K562 (cell line): ENCODE data around the gene ZNF8. TPM values are rescaled to one million over a fixed set of nuclear protein-coding genes. Genes with fewer than 3 reads are reported as not detected.
A peak's percentile ranks its signal among the peaks of the same experiment; 100 is the strongest.

Experiments
- ATAC-seq: fragments of 200-7000 bp; cut with Tn5 transposase; 3 replicates; pipeline ENCODE4 v1.9.1; 2020; ENCODE audit warnings: moderate library complexity
- BruUV-seq: library from RNA; stranded (reverse); fragments of 400-500 nt; replicated peaks from 2 replicates; lab custom pipeline; 2021; lab: Mats Ljungman, UMichigan
- CTCF ChIA-PET: fragments of 300-600 bp; formaldehyde crosslinking; extraction: SDS; loops from one replicate; lab custom pipeline; 2021; ENCODE audit warnings: low intra/inter-chr PET ratio; lab: Yijun Ruan, JAX
- POLR2A ChIA-PET: fragments of 300-600, 350-650 bp; sonication (Branson Sonifier 250); formaldehyde crosslinking; extraction: SDS; loops from one replicate; lab custom pipeline; 2021; ENCODE audit warnings: antibody characterized with exemption, inconsistent platforms; lab: Yijun Ruan, JAX
- DNase-seq, 4 experiments: peaks; one replicate each; pipeline versions ENCODE4 v3.0.0 to v3.0.0-alpha.2; 2011 to 2018; ENCODE audit warnings: low spot score in 3 of 4, mixed read lengths in 3 of 4; ENCODE audit errors: extremely low read depth in 1 of 4
- FAIRE-seq: peaks from 2 replicates; lab custom pipeline; 2011; peaks lifted over from hg19 to GRCh38; lab: Jason Lieb, UNC
- H2AFZ ChIP-seq: 2 replicates; pipeline ENCODE4 v1.6.0; 2011; ENCODE audit warnings: low read depth, low read length, control low read depth, inconsistent platforms
- H3K27ac ChIP-seq: fragments of 200-600 bp; 3 replicates; pipeline ENCODE4 v1.8.0; 2011; ENCODE audit warnings: low read depth, mild to moderate bottlenecking, control low read depth, inconsistent platforms, low read length, moderate library complexity, mixed read lengths; ENCODE audit errors: extremely low read depth
- H3K27me3 ChIP-seq, 2 experiments: fragments of 300-600 bp in 1 of 2; 2 replicates in 1 of 2; 3 replicates in 1 of 2; pipeline versions ENCODE4 v1.6.0 to v1.8.0; 2011; ENCODE audit warnings: inconsistent platforms in 2 of 2, low read length in 2 of 2, mild to moderate bottlenecking in 1 of 2, mixed read lengths in 1 of 2, moderate library complexity in 1 of 2; ENCODE audit not compliant: control insufficient read depth in 2 of 2, insufficient read depth in 2 of 2
- H3K36me3 ChIP-seq: fragments of 300-600 bp; 3 replicates; pipeline ENCODE4 v1.8.0; 2011; ENCODE audit warnings: mild to moderate bottlenecking, low read length, inconsistent platforms; ENCODE audit not compliant: control insufficient read depth, insufficient read depth
- H3K4me1 ChIP-seq, 2 experiments: fragments of 200-600 bp in 1 of 2; replicated peaks in 1 of 2; 2 replicates in 1 of 2; 3 replicates in 1 of 2; pipeline versions ENCODE4 v1.5.1 to v1.8.0; 2011; ENCODE audit warnings: inconsistent platforms in 2 of 2, low read length in 2 of 2, mild to moderate bottlenecking in 1 of 2, mixed read lengths in 1 of 2, moderate library complexity in 1 of 2; ENCODE audit not compliant: control insufficient read depth in 2 of 2, insufficient read depth in 2 of 2
- H3K4me2 ChIP-seq: 2 replicates; pipeline ENCODE4 v1.6.1; 2011; ENCODE audit warnings: low read length, control low read depth, inconsistent platforms, mixed read lengths; ENCODE audit not compliant: insufficient read depth
- H3K4me3 ChIP-seq: fragments of 200-600 bp; sonication (generic), shearing (Covaris generic); 2 replicates; pipeline ENCODE4 v1.5.1; 2016; ENCODE audit warnings: control low read depth, inconsistent platforms
- H3K79me2 ChIP-seq: fragments of 200-600 bp; 3 replicates; pipeline ENCODE4 v1.8.0; 2011; ENCODE audit warnings: low read length, inconsistent platforms; ENCODE audit not compliant: control insufficient read depth, insufficient read depth
- H3K9ac ChIP-seq, 2 experiments: 2 replicates each; pipeline versions ENCODE4 v1.6.0 to v1.6.1; 2011; ENCODE audit warnings: low read depth in 2 of 2, low read length in 2 of 2, control low read depth in 1 of 2, inconsistent platforms in 1 of 2, mild to moderate bottlenecking in 1 of 2, mixed read lengths in 1 of 2; ENCODE audit not compliant: insufficient read depth in 1 of 2
- H3K9me1 ChIP-seq: one replicate; pipeline ENCODE4 v1.6.0; 2011; ENCODE audit warnings: inconsistent platforms, mild to moderate bottlenecking, low read length, moderate library complexity; ENCODE audit not compliant: control insufficient read depth, insufficient read depth
- H3K9me3 ChIP-seq: replicated peaks from 2 replicates; pipeline ENCODE4 v1.5.1; 2011; ENCODE audit warnings: low read depth, low read length, inconsistent platforms; ENCODE audit not compliant: control insufficient read depth, insufficient read depth
- H4K20me1 ChIP-seq: replicated peaks from 2 replicates; pipeline ENCODE4 v1.6.1; 2011; ENCODE audit warnings: low read length, inconsistent platforms, mixed read lengths; ENCODE audit not compliant: control insufficient read depth, insufficient read depth
- C11orf30 ChIP-seq: fragments of 450-650 bp; IDR thresholded peaks from 2 replicates; pipeline ENCODE4 v1.6.1; 2016; ENCODE audit warnings: low read depth, mild to moderate bottlenecking
- ELF4 ChIP-seq: fragments of 450-650 bp; formaldehyde crosslinking; IDR thresholded peaks from 2 replicates; pipeline ENCODE4 v1.4.0; 2022; ENCODE audit warnings: missing genetic modification characterization
- FOXP1 ChIP-seq: sonication (generic); formaldehyde crosslinking; IDR thresholded peaks from 2 replicates; pipeline ENCODE4 v1.8.0; 2022; ENCODE audit warnings: mild to moderate bottlenecking, missing genetic modification reagents
- MAFK ChIP-seq: IDR thresholded peaks from 2 replicates; pipeline ENCODE4 v1.6.1; 2011; ENCODE audit warnings: low read length, improper control_type of control experiment
- SAP30 ChIP-seq: fragments of 200-600 bp; sonication (generic); IDR thresholded peaks from 2 replicates; pipeline ENCODE4 v1.6.1; 2012; ENCODE audit warnings: borderline replicate concordance, low read depth, mild to moderate bottlenecking, moderate library complexity, low read length, control low read depth, inconsistent platforms; ENCODE audit not compliant: insufficient read depth, poor library complexity, severe bottlenecking
- SMARCA5 ChIP-seq: fragments of 450-650 bp; IDR thresholded peaks from 2 replicates; pipeline ENCODE4 v1.6.1; 2016
- ZNF699 ChIP-seq: fragments of 250-450 bp; sonication (Bioruptor Pico); IDR thresholded peaks from 2 replicates; pipeline ENCODE4 v1.8.0; 2021; ENCODE audit warnings: mild to moderate bottlenecking, moderate library complexity; ENCODE audit not compliant: insufficient replicate concordance
- ZNF75A ChIP-seq: fragments of 450-650 bp; formaldehyde crosslinking; IDR thresholded peaks from 2 replicates; pipeline ENCODE4 v1.4.0; 2020; ENCODE audit warnings: mild to moderate bottlenecking
- WGBS: fragments of 100-300 bp; shearing (Covaris generic); methylation state at CpG from one replicate; pipeline ENCODE4 v1.1.6; 2016; ENCODE audit warnings: low coverage, mixed read lengths; ENCODE audit not compliant: insufficient coverage; ENCODE audit errors: missing lambda C conversion rate; 5-methylcytosine and 5-hydroxymethylcytosine counted together
- in situ Hi-C: fragments of 300-500 bp; cut with MboI; formaldehyde crosslinking; loops from 4 replicates; pipeline ENCODE4 v1.15.0; 2018; ENCODE audit warnings: inconsistent platforms, mixed read lengths
- intact Hi-C: fragments of 100-400 bp; cut with micrococcal nuclease; formaldehyde crosslinking; loops from 2 replicates; pipeline ENCODE4 v1.14.2; 2022
- polyA plus RNA-seq, 8 experiments: library from polyadenylated mRNA; depleted of rRNA in 4 of 8; stranded (reverse) in 5 of 8; unstranded in 3 of 8; fragments of >200 nt; fragmentation: Nextera tagmentation in 2 of 8; fragmentation: Illumina TruSeq in 1 of 8; extraction: Ambion mirVana in 2 of 8; extraction: Trizol in 1 of 8; gene quantifications; 2 replicates each; pipeline versions ENCODE4 v1.2.1 to v1.2.3, GENCODE V29; 2011 to 2014; ENCODE audit warnings: inconsistent platforms in 1 of 8, missing spikeins in 1 of 8
- total RNA-seq, 7 experiments: library from RNA; depleted of rRNA in 6 of 7; stranded (reverse); fragments of >200 nt in 6 of 7; fragmentation: Illumina TruSeq in 2 of 7; extraction: Trizol in 2 of 7; gene quantifications; 2 replicates each; pipeline versions ENCODE4 v1.2.1 to v1.2.3, GENCODE V29; 2011 to 2021; ENCODE audit warnings: low replicate concordance in 1 of 7

Gene ZNF8
- total and polyA plus RNA-seq, 9 of the 15 experiments (the other 6 are each of a cell fraction or from before 2014, with no cell fraction given) = 0.71 to 7.7 (median 4.7) TPM

GRCh38 chr19:58291943-58292342 lies 13.2 kb downstream of the ZNF8 start (continued):
- TF ChIP-seq C11orf30 (peak; percentile 35; the same call in 1 of the 2 replicates), SAP30 (no peak), ELF4 (CRISPR knock-in tag) (no peak), FOXP1 (CRISPR knock-in tag) (no peak), MAFK (peak; percentile 26; the same call in 1 of the 2 replicates), SMARCA5 (no peak)

DNA sequence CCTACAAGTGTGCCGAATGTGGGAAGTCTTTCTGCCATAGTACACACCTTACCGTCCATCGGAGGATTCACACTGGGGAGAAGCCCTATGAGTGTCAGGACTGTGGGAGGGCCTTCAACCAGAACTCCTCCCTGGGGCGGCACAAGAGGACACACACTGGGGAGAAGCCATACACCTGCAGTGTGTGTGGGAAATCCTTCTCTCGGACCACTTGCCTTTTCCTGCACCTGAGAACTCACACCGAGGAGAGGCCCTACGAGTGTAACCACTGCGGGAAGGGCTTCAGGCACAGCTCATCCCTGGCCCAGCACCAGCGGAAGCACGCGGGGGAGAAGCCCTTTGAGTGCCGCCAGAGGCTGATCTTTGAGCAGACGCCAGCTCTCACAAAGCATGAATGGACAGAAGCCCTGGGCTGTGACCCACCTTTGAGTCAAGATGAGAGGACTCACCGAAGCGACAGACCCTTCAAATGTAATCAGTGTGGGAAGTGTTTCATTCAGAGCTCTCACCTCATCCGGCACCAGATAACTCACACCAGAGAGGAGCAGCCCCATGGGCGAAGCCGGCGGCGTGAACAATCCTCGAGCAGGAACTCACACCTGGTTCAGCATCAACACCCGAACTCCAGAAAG lies 16.1 kb downstream of the ZNF8 start:
- TF ChIP-seq ZNF699 (no peak), ZNF75A (CRISPR knock-in tag) (peak; percentile 78; the same call in 1 of the 2 replicates)
- CTCF ChIA-PET = no interaction called here
- Histone ChIP-seq H3K4me2 (no peak overlapping the region), H3K4me1 (no peaks in the 10 kb centered on the region), H3K9me3 (peaks cover 11% of the 10 kb centered on the region), H3K9me1 (no peaks in the 10 kb centered on the region), H3K79me2 (no peaks in the 10 kb centered on the region; the same call in 1 of the 3 replicates), H2AFZ (no peak overlapping the region), H4K20me1 (no peaks in the 10 kb centered on the region), H3K27ac (no peak overlapping the region), H3K9ac (no peak overlapping the region), H3K36me3 (peaks cover 73% of the 10 kb centered on the region), H3K4me3 (no peak overlapping the region), H3K27me3 (no peaks in the 10 kb centered on the region)
- BruUV-seq = no TSS peak
- DNase-seq (no peak), ATAC-seq (no peak), FAIRE-seq (no peak)
- WGBS = 98% methylated on average over 21 of the region's 22 CpGs
- POLR2A ChIA-PET = no interaction called here
- in situ Hi-C loops = no loop called here
- intact Hi-C loops = no loop called here
